Stimulated activated CD4-positive, alpha-beta T cell treated with anti-CD3 and anti-CD28 coated beads, Interleukin-2, amount 100 ng/mL, for 4 hours (primary cell): ENCODE results near the gene CDH22.

Experiments
- DNase-seq: peaks from one replicate; pipeline ENCODE4 v3.0.0-alpha.2; 2020; ENCODE audit warnings: low read depth

Gene CDH22

DNA sequence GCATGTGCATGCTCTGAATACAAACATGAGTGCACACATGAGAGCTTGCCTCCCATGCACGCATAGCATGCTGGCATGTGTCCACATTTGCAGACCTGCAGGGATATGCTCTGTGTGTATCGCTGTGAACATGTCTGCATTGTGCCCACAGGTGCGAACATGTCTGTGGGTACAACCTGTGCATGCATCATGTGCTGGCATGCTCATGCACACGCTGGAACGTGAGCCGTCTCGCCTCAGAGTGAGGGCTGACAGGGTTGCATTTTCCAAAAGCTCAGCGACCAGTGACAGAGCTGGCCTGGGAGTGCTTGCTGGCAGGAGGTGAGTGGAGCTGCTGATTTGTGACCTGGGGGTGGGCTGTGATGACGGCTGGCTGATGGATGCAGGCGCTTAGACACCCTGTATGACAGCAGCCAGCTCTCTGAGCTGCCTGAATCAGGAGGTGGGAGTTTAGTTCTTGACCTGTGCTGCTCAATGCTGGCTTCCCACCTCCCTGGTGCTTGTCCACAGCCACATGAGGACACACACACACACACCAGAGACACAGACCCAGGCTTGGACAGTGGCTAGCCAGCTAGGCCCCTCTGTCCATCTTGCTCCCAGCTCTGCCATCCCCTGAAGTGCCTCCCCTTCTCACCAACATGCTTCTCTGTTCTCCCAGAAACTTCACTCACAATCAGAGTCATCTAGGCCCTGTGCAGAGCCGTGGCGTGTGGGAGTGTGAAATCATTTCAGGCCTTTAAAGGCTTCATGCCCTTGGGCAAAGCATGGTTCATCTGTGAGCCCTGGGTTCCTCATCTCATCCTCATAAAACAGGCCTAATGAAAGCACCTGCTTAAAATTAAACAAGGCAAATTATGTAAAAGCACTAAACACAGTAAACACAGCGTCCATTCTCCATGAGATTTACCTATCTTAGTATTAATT is 138.8 kb downstream of the CDH22 start:
- no peak for DNase-seq

DNA sequence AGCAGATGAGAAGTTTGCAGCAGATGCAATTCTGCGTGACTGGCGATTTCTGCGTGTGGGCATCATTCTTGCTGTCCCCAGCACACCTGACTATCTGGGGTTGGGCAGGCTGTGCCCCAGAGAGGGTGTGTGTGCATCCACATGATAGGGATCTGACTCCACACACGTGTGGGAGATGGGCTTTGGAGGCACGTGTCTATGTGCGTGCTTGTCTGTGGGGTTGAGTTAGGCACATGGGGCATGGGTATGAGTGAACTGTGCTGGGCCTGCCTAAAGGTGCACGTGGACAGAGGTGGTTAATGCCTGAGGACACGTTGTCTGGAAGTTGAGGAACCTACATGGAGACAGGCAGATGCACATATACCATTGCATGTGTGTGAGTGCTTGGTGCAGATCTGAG is 139.9 kb downstream of the CDH22 start:
- DNase-seq = no peak

DNA sequence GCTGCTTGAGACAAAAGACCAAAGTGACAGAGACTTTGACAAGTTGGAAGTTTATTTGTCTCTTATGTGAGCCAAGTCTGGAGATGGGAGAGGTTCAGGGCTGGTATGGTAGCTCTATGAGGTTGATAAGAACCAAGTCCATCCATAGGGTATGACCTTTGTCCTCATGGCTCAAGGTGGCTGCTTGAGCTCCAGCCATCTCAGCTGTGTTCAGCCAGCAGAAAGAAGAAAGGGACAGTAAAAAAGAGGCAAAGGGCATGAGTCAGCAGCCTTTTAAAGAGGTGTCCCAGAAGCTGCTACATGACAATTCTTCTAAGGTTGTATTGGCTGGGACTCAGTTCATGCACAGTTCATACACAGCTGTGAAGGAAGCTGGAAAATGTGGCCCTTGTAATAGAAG is 141.2 kb downstream of the CDH22 start:
- DNase-seq = no peak

DNA sequence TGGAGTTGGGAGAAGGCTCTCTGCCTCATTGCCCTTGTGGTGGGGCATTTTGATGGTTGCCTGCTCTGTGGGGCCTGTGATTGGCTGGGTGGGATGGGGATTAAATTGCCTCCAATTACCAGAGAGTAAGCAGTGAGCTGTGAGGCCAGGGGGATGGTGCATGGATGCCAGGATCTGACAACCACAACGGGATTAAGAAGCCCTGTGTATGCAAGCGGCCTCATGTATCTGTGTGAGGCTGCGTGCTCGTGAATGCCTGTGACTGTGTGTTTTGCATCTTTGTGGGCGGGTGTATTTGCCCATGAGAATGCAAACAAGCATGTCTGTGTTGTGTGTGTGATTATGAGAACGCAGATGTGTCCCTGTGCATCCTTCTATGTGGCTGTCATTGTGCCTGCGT is 144.0 kb downstream of the CDH22 start:
- no peak for DNase-seq

DNA sequence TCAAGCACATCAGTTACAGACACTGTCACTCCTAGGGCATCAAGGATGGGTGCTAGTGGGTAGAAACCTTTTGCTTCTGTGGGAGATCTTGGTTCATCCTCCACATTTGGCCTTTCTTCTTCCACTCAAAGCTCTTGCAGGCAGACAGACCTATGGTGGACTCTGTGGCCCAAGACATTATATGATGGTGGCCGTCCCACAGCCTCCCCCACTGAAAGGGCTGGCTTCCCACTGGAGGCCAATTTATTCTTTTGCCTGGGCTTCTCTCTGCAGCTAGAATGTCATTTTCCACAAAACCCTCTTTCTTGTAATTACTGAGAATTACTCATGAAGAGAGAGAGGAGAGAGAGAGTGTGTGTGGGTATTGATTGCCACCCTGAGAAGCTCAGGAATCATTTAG is 146.4 kb downstream of the CDH22 start:
- no peak for DNase-seq

DNA sequence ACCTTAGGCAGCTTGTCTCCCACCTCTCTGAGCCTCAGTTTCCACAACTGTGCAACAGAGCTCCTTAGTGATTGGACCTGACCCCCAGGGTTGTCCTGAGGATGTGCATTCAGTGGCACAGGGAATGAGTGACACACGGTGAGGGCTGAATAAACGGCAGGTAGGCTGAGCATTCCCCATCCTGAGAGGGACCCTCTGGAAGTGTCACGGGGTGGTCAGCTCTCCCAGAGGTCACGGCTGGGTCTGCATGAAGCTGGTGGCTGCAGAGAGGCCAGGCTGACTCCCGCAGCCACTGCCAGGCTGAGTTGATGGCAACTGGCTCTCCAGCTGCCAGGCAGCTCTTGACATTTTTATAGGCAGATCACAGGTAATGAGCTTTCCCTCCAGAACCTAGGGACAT is 147.6 kb downstream of the CDH22 start:
- no peak for DNase-seq

DNA sequence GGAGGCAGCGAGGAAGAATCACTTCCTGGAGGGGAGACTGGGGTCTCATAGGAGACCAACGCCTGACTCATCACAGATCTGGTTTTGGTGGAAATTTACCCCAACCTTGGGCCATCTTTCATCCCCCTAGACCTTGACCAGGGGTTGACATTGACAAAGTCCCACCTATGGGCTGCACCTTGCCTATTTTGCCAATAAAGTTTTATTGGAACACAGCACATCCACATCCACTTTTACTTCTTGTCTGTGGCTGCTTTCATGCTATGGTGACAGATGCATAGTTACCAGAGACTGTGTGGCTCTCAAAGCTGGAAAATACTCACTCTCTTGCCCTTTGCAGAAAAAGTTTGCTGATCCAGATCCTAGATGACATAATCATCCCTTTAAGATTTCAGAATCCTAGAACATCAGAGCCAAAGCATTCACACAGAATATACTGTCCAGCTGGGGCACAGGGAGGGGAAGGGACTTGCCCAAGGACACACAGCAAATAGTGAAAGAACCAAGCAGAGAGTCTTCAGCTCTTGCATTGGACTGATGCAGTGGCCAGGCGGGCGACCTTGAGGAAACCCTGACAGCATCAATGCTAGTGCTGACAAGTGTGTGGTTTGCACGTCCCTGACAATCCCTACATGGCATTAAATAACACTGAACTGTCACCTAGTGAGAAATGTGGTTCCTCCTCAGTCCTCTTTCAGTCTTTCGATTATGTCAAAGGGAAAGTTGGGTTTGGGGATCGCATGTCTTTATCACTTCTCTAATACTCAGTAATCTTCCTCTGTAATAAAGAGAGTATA is 149.0 kb downstream of the CDH22 start:
- DNase-seq = no peak

DNA sequence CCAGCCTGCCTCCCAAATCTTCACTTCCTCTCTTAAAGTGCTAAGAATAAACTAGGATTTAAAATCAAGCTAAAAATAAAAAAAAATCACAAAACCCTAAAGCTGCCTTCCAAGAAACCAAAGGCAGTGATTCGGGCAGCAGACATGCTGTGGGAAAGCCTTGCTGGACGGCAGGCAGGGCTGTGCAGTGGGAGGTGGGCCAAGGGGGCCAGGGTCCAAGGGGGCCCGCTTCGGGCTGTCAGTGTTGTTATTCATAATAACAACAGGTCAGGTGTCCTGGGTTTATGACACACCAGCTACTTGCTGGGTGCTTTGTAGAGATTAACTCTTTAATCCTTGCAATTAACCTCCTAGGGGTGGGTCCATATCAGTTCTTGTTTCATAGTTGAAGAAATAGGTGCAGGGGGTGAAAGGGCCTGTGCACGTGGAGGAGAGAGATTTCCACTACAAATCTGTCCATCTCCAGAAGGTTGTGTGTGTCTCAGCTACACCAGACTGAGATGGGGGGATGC is 149.8 kb downstream of the CDH22 start:
- no peak for DNase-seq

DNA sequence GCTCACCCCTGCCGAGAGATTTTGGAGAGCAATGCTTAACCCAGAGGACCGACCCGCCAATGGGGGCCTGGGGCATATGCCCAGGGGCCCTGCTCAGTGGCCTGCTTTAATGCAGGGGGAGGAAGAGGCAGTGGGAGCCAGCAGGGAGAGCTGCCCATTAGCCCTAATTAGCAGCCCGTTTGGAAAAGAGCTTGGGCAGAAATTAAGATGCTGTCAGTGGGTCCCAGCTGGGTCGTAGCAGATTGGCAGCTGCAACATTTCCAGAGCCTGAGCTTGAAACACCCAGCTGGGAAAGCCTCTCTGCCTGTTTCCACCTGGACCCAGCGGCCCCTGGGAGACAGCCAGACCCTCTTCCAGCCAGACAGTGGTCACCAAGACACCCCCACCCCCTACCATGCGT is 150.7 kb downstream of the CDH22 start:
- no peak for DNase-seq

DNA sequence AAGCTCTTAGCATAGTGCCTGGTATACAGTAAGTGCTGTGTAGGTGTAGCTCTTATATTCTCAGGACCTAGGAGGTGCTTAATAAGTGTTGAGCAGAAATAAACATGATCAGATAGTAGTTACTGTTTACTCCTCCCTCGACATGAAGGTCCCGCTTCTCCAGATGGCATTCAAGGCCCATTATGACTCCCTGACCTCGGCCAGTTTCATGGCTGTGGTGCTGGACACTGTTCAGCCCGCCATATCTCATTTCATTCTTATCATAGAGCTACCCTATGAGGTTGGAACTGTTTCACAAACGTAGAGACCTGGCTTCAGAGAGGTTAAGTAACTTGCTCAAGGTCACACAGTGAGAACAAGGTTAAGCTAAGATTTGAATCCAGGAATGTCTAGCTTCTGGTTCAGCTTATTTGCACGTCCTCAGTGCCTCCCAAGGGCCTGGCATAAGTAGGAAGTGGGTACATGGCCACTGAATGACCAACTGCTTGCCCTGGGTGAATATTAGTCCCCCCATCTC is 151.2 kb downstream of the CDH22 start:
- DNase-seq = no peak

DNA sequence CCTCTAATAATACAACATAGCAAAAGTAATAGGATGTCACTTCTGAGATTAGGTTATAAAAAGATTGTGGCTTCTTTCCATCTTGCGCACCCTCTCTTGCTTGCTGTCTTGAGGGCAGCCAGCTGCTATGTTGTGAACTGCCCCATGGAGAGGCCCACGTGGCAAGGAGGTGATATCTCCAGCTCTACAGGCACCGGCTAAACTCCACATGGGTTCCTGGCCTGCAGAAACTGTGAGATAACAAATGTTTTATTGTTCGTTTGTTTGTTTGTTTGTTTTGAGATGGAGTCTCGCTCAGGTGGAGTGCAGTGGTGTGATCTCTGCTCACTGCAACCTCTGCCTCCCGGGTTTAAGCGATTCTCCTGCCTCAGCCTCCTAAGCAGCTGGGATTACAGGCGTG is 152.2 kb downstream of the CDH22 start:
- DNase-seq = no peak

DNA sequence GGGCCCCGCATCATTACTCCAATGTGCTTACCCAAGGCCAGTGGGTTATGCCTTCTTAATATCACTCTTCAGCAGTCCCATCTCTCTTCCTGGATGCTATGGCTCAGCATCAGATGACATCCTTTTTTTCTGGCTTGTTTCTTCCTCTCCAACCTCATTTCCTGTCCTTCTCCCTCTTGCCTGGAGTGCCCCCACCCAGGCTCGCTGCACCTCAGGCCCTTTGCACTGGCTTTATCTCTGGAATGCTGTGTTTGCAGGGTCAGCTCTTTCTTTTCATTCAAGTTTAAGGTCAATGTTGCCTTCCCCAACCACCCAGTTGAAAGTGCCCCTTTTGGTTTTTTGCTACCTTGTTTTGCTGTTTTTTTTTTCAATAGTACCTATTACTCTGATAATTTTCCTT is 153.5 kb downstream of the CDH22 start:
- DNase-seq = no peak

DNA sequence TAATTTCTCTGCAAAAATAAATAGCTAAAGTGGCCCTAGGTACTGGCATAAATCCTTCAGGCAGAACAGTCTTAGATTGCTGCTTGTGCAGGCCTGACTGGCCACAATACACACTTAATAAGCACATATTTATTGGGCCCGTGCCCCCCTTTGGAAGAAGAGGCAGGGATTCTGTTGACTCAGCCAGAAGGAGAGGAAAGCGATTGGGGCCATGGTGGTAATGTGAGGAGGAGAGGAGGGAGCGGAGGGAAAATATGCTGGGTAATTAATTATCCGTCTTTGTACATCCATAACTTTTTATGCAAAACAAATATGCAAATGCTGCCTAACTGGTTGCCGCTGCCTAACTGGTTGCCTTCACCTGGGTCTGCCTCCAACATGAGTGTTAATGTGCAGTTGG is 154.0 kb downstream of the CDH22 start:
- DNase-seq = no peak

DNA sequence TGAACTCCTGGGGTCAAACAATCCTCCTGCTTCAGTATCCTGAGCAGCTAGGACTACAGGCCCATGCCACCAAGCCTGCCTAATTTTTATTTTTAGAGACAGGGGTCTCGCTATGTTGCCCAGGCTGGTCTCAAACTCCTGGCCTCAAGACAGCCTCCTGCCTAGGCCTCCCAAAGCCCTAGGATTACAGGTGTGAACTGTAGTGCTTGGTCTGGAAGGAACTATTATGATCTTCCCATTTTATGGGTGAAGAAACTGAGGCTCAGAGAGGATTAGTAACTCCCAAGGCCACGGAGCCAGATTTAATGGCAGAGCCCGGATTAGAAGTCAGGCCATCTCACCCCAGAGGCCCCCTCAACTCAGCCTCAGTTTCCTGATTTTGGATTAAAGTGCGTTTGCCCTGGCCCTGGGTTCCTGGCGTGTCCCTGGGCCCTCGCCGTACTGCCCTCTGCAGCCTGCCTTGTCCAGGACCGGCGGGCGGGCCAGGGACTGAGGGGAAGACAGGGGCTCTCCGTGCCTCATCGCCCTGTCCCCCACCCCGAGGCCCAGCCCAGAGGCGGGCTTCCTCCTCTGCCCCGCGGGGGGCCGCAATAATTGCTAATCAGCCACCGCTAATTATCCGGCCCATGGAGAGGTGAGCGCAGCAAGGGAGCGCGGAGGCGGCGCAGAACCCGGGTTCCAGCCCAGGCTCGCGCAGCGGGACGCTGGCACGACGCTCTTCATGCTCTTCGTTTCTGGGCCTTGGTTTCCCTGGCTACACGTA is 155.3 kb downstream of the CDH22 start:
- DNase-seq = no peak

DNA sequence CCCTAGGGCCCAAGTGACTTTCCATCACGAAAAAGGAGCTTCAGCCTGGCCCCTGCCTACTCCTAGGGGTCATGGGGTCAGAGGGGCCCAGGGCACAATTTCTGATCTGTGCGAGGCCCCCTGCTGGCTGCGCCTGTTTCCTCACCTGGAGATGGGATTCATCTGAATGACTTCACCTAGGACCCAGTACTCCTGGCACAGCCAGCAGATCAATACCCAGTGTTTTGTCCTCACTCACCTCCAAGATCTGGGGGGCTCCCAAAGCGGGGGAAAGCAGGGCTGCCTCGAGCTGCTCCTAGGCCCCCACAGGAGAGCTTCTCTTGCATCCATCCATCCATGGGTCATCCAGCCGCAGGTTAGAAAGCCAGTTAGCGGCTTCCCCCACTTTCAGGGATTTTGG is 156.4 kb downstream of the CDH22 start:
- DNase-seq = no peak

DNA sequence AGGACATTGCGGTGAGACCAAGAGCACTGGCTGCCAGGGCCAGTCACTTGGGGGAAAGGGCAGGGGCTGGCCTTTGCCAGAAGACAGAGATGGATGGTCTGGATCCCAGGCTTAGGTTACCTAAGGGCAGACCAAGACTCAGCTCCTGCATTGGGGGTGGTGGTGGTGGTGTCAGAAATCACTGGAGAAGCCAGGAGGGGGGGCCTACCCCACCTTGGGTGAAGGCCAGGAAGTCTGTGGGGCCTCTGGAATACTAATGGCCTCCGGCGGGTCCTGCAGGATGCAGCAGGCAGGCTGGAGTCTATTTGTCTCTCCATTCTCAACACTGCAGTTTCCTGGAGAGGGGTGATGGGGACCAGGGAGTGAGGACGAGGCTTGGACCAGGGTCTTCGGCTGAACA is 157.4 kb downstream of the CDH22 start:
- DNase-seq = no peak

DNA sequence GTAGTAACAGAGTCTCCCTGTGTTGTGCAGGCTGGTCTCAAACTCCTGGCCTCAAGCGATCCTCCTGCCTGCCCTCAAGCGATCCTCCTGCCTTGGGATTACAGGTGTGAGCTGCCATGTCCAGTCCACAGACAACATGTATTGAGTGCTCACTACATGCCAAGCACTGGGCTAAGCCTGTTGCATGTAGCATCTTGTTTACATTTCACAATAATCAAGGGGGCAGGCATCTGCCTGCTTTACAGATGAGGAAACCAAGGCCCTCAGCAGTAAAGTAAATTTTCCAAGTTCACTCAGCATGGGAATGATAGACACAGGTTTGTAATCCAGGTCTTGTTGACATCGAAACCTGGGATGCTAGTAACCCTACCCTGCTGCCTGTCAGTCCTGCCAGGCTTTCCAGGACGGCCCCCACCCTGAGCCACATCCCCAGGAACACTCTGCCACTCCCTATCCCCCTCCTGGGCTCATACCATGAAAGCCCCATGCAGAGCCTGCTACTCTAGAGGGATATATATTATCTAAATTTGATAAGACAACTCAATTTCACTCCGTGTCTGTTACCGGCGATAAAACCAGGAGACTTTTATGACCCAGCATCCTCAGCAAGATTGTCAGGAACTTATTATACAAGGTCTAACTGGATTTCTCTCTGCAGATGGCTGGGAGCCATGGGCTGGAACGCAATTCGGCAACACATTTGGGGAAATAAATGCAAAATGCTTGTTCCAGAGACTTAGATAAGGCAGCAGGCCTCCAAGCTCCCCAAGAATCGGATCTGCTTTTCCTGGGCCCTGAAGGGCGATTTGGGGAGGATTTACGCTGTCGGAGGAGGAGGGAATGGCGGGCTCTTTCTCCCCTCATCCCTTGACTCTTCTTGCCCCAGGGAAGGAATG is 159.7 kb downstream of the CDH22 start:
- no peak for DNase-seq

DNA sequence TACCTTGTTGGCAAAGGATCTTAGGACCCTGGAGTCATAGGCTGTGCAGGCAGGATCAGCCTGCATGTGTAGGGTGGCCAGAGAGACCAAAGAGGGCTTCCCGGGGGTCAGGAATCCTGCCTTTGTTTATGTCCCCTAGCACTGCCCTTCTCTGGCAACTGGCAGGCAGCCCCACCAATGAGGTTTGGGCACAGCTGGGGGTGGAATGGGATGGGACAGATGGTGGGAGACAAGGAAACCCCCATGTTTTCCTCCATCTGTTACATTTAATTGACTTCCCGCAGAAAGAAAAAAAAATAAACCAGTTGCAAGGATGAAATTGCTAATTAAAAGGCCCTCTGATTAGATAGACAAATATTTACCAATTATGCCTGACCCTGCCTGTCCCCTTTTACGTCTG is 162.6 kb downstream of the CDH22 start:
- DNase-seq = no peak

DNA sequence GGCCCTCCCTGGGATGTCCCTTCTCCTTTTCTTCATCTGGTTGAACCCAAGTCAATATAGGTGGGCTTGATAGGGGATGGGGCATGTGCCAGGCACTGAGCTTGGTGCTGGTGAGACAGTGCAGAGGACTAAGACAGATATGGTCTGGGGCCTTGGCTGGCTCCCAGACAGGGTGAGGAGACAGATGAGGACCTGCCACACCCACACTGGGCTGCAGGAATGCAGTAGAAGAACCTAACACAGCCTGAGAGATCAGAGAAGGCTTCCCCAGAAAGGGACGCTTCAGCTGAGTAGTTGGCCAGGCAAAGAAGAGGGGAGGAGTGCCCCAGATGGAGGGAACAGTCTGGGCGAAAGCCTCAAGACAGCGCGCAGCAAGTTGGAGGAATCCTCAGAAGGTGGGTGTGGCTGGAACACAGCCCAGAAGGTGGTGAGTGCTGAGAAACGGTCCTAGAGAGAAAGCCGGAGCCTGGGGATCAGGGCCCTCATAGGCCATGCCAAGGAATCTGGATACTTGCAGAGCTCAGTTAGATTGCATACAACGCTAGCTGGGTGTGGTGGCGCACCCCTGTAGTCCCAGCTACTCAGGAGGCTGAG is 163.8 kb downstream of the CDH22 start:
- DNase-seq = no peak

DNA sequence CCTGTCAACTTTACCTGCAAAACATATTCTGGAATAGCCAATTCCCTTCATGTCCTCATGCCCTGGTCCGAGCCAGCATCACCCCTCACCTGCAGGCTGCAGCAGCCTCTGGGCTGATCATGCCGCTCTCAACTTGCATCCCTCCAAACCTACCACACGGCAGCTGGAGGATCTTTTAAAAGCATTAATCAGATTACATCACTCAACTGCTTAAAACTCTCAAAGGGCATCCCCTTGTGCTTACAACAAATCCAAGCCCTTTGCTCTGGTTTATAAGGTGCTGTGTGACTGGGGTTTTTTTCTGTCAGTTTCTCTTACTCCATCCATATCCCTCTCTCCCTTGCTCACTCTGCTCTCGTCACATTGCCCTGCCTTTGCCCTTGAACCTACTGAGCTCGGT is 166.2 kb downstream of the CDH22 start:
- DNase-seq = no peak
